Measurements from ENCODE around the gene PCNT. TPM values are rescaled to one million over a fixed set of nuclear protein-coding genes. Genes with fewer than 3 reads are reported as not detected.

The PCNT gene
- total RNA-seq, 1 experiment from 2014 or later: 39.6 TPM

GRCh38 chr21:46475296-46475695 is 151.3 kb downstream of the PCNT start:
- Mint-ChIP-seq H3K36me3 (ENCODE audit: insufficient read depth in 1 of 3, low read depth in 3 of 3) (peaks cover 2 to 11% (median 9%) of the 10 kb centered on the region in 3 experiments; a peak in 5 of 7 replicates), H3K27me3 (ENCODE audit: low read depth) (no peaks in the 10 kb centered on the region), H3K4me3 (no peak overlapping the region), H3K9me3 (no peaks in the 10 kb centered on the region), H3K27ac (no peak overlapping the region), H3K4me1 (no peaks in the 10 kb centered on the region)
- TF ChIP-seq, protein P1, sequence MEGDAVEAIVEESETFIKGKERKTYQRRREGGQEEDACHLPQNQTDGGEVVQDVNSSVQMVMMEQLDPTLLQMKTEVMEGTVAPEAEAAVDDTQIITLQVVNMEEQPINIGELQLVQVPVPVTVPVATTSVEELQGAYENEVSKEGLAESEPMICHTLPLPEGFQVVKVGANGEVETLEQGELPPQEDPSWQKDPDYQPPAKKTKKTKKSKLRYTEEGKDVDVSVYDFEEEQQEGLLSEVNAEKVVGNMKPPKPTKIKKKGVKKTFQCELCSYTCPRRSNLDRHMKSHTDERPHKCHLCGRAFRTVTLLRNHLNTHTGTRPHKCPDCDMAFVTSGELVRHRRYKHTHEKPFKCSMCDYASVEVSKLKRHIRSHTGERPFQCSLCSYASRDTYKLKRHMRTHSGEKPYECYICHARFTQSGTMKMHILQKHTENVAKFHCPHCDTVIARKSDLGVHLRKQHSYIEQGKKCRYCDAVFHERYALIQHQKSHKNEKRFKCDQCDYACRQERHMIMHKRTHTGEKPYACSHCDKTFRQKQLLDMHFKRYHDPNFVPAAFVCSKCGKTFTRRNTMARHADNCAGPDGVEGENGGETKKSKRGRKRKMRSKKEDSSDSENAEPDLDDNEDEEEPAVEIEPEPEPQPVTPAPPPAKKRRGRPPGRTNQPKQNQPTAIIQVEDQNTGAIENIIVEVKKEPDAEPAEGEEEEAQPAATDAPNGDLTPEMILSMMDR (conservative IDR thresholded peaks at IDR 0.05): no peak
- H3K23me2 ChIP-seq (ENCODE audit: insufficient read length, low read depth, low read length, poor library complexity, severe bottlenecking): no peaks in the 10 kb centered on the region
- H2BK120ac ChIP-seq (ENCODE audit: low read depth, low read length, poor library complexity, severe bottlenecking): no peak overlapping the region
- H4K5ac ChIP-seq (ENCODE audit: insufficient read length, low read depth, low read length): no peak overlapping the region
- H3K27me3 ChIP-seq (ENCODE audit: insufficient read depth, low read length): no peaks in the 10 kb centered on the region
- no peak overlapping the region for H2BK15ac ChIP-seq (ENCODE audit: low read depth, low read length)
- H3K4me1 ChIP-seq (ENCODE audit: insufficient read depth, low read length): no peaks in the 10 kb centered on the region
- no peak overlapping the region for H4K91ac ChIP-seq (ENCODE audit: insufficient read length, low read depth, low read length)
- no peak overlapping the region for H3K4me2 ChIP-seq (ENCODE audit: insufficient read depth, insufficient read length, low read length)
- DNase-seq: no peak
- H2AFZ ChIP-seq (ENCODE audit: low read length): no peak overlapping the region
- H3K23ac ChIP-seq (ENCODE audit: insufficient read length, low read depth, low read length): no peak overlapping the region
- H3K4ac ChIP-seq (ENCODE audit: low read depth, low read length): no peak overlapping the region
- H2BK12ac ChIP-seq (ENCODE audit: insufficient read length, low read depth, low read length): no peak overlapping the region
- H3K27ac ChIP-seq (ENCODE audit: insufficient read length, low read depth, low read length): no peak overlapping the region
- H3K14ac ChIP-seq (ENCODE audit: insufficient read depth, low read length): no peak overlapping the region
- no peaks in the 10 kb centered on the region for H3K9me3 ChIP-seq (ENCODE audit: control insufficient read depth, low read depth, low read length)
- WGBS (ENCODE audit: extremely low coverage, insufficient read length, low lambda C conversion rate): no CpG with 5 or more reads among the region's 1 CpG
- H4K8ac ChIP-seq (replicated peaks; ENCODE audit: insufficient read length, low read depth, low read length): no peak overlapping the region
- no peak overlapping the region for H3K9ac ChIP-seq (ENCODE audit: extremely low read depth, insufficient read length, low read length)
- H3K56ac ChIP-seq (ENCODE audit: insufficient read length, low read depth, low read length): no peak overlapping the region
- H2AK5ac ChIP-seq (ENCODE audit: insufficient read length, low read length): no peak overlapping the region
- no peak overlapping the region for H2BK20ac ChIP-seq (ENCODE audit: low read depth, low read length, poor library complexity, severe bottlenecking)
- H3K79me2 ChIP-seq (ENCODE audit: insufficient read depth, low read length): no peaks in the 10 kb centered on the region
- H3K79me1 ChIP-seq (ENCODE audit: insufficient read depth, low read depth, low read length, poor library complexity, severe bottlenecking): no peaks in the 10 kb centered on the region
- H2BK5ac ChIP-seq (ENCODE audit: insufficient read length, low read length): no peak overlapping the region
- H3T11ph ChIP-seq (ENCODE audit: low read length): no peak overlapping the region
- H4K20me1 ChIP-seq (ENCODE audit: control insufficient read depth, insufficient read depth, insufficient read length): no peaks in the 10 kb centered on the region
- no peak overlapping the region for H3K18ac ChIP-seq (ENCODE audit: insufficient read length, low read depth, low read length)

Measured in H9 (cell line).